ENCODE data around the gene E2F8.

DNA sequence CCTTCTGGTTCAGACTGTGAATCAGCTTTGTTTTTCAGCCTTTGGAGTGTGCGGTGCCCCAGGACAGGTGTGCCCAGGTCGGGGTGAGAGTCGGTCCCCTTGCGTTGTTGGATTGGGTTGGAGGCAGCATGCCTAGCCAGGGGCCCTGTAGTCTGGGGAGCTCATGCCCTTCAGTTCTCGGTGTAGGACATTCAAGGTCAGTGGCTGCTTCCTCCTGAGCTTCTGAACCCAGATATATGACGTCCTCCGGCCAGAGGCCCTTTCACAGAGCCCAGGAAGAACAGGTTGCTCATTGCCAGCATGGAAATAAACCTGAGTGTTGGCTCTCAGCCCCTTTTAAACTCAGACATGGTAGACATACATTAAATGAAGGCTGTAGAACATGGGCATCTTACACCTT is 41.7 kb downstream of the E2F8 start:
- TF ChIP-seq, protein P1, sequence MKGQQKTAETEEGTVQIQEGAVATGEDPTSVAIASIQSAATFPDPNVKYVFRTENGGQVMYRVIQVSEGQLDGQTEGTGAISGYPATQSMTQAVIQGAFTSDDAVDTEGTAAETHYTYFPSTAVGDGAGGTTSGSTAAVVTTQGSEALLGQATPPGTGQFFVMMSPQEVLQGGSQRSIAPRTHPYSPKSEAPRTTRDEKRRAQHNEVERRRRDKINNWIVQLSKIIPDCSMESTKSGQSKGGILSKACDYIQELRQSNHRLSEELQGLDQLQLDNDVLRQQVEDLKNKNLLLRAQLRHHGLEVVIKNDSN (IDR thresholded peaks at IDR 0.05), result no peak
- TF ChIP-seq, protein P2, sequence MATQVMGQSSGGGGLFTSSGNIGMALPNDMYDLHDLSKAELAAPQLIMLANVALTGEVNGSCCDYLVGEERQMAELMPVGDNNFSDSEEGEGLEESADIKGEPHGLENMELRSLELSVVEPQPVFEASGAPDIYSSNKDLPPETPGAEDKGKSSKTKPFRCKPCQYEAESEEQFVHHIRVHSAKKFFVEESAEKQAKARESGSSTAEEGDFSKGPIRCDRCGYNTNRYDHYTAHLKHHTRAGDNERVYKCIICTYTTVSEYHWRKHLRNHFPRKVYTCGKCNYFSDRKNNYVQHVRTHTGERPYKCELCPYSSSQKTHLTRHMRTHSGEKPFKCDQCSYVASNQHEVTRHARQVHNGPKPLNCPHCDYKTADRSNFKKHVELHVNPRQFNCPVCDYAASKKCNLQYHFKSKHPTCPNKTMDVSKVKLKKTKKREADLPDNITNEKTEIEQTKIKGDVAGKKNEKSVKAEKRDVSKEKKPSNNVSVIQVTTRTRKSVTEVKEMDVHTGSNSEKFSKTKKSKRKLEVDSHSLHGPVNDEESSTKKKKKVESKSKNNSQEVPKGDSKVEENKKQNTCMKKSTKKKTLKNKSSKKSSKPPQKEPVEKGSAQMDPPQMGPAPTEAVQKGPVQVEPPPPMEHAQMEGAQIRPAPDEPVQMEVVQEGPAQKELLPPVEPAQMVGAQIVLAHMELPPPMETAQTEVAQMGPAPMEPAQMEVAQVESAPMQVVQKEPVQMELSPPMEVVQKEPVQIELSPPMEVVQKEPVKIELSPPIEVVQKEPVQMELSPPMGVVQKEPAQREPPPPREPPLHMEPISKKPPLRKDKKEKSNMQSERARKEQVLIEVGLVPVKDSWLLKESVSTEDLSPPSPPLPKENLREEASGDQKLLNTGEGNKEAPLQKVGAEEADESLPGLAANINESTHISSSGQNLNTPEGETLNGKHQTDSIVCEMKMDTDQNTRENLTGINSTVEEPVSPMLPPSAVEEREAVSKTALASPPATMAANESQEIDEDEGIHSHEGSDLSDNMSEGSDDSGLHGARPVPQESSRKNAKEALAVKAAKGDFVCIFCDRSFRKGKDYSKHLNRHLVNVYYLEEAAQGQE (IDR thresholded peaks at IDR 0.05; ENCODE audit: low read depth), result no peak
- TF ChIP-seq, protein P3, sequence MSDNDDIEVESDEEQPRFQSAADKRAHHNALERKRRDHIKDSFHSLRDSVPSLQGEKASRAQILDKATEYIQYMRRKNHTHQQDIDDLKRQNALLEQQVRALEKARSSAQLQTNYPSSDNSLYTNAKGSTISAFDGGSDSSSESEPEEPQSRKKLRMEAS (IDR thresholded peaks at IDR 0.05), result no peak
- no peak for TF ChIP-seq YY1 (IDR thresholded peaks at IDR 0.05; ENCODE audit: low read depth)
- TF ChIP-seq EGR1 (IDR thresholded peaks at IDR 0.05), result no peak
- no peak for TF ChIP-seq CEBPB (IDR thresholded peaks at IDR 0.05)
- no peak for TF ChIP-seq RAD21 (IDR thresholded peaks at IDR 0.05; ENCODE audit: low read depth)
- TF ChIP-seq TAF1 (IDR thresholded peaks at IDR 0.05; ENCODE audit: low read depth), result no peak
- TF ChIP-seq FOXM1 (IDR thresholded peaks at IDR 0.05; ENCODE audit: borderline replicate concordance, low read depth), result no peak
- TF ChIP-seq NFIC (IDR thresholded peaks at IDR 0.05), result no peak

All from Ishikawa (cell line).